GM18511 (cell line): Measurements from ENCODE around the gene RTL3.

Source experiments
- ATAC-seq: cut with Tn5 transposase; IDR thresholded peaks from one replicate; pipeline ENCODE4 v1.9.1; 2021; ENCODE audit warnings: mild to moderate bottlenecking, moderate library complexity; ENCODE audit not compliant: unreplicated experiment

The RTL3 gene

DNA sequence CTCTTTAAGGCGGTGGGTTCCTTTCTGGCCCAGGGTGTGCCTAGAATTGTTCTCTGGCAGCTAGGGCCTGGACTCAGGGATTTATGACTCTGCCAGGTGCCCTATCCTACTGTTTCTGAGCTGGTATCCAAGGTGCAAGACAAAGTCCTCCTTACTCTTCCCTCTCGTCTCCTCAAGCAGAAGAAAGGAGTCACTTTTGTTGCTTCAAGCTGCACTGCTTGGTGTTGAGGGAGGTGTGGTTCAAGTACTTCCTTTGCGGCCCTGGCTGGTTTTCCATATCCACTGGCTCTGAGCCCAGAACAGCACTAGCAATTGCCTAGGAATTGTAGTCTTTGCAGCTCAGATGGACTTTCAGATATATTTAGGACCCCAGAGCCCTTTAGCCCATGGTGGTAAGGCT is 39.3 kb downstream of the RTL3 start:
- no peak for ATAC-seq

DNA sequence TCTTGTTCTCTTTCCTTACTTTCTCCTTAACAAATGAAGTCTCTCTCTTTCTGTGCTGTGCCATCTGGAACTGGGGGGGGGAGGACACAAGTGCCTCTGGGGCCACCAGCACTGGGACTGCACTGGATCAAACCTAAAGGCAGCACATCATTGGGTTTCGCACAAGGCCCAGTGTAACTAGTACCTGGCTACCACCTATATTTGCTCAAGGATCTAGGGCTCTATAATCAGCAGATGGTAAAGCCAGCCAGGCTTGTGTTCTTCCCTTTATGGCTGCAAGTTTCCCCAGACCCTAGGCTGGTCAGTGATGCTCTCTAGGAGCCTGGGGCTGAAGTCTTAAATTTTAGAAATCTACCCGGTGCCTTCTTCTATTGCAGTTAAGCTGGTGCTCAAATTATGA is 40.1 kb downstream of the RTL3 start:
- ATAC-seq, result no peak

DNA sequence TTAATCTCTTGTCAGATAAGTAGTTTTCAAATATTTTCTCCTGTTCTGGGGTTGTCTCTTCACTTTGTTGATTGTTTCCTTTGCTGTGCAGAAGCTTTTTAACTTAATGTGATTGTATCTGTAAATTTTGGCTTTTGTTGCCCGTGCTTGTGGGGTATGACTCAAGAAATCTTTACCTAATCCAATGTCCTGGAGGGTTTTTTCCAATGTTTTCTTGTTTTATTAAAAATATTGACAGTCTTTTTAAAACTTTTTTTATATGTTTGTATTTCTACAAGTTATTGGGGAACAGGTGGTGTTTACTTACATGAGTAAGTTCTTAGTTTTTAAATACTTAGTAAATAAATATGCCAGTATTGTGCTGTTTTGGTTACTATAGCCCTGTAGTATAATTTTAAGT is 44.9 kb downstream of the RTL3 start:
- no peak for ATAC-seq
